ENCODE results near the gene WASF3.

- TF ChIP-seq CTCF (IDR thresholded peaks at IDR 0.05) (no peak), POLR2A (IDR thresholded peaks at IDR 0.05) (no peak)
Observed at GRCh38 chr13:26515721-26516120, 41.8 kb upstream of the WASF3 start.
